Measurements from ENCODE around the gene PLGRKT. TPM values are rescaled to one million over a fixed set of nuclear protein-coding genes. Genes with fewer than 3 reads are reported as not detected.
"Not testable (repeated sequence)": the region's sequence is repeated elsewhere in the genome, so short reads cannot be mapped to it uniquely, and the experiment has no call there.

PLGRKT gene
- total RNA-seq, 1 donor from 2014 or later = 28.5 TPM

DNA sequence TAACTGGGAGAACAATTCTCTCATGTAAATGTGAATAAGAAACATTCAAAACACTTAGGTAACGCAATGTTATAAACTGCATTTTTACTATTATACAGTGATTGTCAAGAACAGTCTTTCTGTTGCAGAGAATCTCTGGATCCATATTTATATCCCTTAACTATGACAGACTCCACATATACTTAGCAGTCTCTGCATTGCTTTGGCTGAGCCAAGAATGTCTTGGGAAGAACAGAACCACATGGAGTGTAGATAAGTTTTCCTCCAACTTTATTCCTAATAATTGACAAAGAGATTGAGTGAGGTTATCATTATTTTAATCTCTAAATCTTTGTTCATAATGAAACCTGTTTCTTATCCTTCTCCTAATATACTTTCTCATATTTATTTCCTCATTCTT, 82.5 kb downstream of the PLGRKT start:
- DNase-seq (ENCODE audit: low read depth) = no peak
- H3K4me3 ChIP-seq (ENCODE audit: low read depth, low read length) = no peak overlapping the region
- TF ChIP-seq, protein P1, sequence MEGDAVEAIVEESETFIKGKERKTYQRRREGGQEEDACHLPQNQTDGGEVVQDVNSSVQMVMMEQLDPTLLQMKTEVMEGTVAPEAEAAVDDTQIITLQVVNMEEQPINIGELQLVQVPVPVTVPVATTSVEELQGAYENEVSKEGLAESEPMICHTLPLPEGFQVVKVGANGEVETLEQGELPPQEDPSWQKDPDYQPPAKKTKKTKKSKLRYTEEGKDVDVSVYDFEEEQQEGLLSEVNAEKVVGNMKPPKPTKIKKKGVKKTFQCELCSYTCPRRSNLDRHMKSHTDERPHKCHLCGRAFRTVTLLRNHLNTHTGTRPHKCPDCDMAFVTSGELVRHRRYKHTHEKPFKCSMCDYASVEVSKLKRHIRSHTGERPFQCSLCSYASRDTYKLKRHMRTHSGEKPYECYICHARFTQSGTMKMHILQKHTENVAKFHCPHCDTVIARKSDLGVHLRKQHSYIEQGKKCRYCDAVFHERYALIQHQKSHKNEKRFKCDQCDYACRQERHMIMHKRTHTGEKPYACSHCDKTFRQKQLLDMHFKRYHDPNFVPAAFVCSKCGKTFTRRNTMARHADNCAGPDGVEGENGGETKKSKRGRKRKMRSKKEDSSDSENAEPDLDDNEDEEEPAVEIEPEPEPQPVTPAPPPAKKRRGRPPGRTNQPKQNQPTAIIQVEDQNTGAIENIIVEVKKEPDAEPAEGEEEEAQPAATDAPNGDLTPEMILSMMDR (IDR thresholded peaks at IDR 0.05; ENCODE audit: insufficient read depth, low read length, poor library complexity, severe bottlenecking) = no peak
- H3K27me3 ChIP-seq (ENCODE audit: control insufficient read depth, insufficient read depth, low read length) = no peaks in the 10 kb centered on the region
- H3K36me3 ChIP-seq (ENCODE audit: control insufficient read depth, insufficient read depth, low read length) = no peaks in the 10 kb centered on the region

DNA sequence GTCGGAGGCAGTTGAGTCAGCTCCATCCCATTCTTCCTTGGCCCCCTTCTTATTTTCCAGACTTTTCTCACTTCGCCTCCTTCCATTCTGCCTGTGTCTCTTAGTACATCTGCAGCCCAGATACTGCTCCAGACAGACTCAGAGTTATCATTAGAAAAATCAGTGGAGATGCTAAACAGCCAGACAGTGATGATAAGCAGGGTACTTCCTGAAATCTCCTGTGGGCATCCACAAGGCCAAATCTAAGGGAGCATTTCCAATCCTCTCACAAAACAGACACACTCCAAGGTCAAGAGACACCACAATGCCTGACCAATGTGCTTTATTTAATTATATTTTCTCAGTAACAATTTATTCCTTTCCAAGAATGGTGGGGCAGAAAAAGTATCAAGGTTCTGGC, 83.5 kb downstream of the PLGRKT start:
- DNase-seq (ENCODE audit: low read depth) = no peak
- no peak overlapping the region for H3K4me3 ChIP-seq (ENCODE audit: low read depth, low read length)
- no peaks in the 10 kb centered on the region for H3K36me3 ChIP-seq (ENCODE audit: control insufficient read depth, insufficient read depth, low read length)
- TF ChIP-seq, protein P1 (IDR thresholded peaks at IDR 0.05; ENCODE audit: insufficient read depth, low read length, poor library complexity, severe bottlenecking) = no peak
- H3K27me3 ChIP-seq (ENCODE audit: control insufficient read depth, insufficient read depth, low read length) = no peaks in the 10 kb centered on the region

DNA sequence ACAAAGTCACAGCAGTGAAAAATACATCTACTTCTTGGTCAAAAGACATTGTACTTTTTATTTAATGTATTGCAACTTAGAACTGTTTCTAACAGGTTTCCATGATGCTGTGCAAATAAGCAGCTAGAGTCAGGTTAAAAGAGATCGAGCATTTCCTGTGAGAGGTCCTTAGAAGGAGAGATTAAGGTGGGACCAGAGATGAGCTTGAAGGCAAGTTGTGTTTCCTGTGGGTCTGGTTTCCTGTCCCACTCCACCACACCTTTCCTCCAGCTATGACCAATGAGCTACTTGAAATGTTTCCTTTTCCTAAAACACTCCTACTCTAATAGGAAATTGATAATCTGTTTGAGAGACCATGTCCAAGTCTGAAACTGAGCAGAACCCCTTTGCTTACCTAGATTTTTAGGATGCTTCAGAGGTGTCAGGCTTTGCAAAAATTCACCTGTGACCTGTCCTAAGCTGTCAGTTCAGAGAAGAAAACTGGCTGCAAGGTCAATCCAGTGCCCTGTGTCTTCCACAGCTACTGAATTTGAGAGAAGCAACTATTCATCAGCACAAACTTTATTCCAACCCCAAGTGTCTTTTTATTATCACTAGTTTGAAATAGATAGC, 85.0 kb downstream of the PLGRKT start:
- H3K36me3 ChIP-seq (ENCODE audit: control insufficient read depth, insufficient read depth, low read length) = no peaks in the 10 kb centered on the region
- H3K4me3 ChIP-seq (ENCODE audit: low read depth, low read length) = no peak overlapping the region
- TF ChIP-seq, protein P1 (IDR thresholded peaks at IDR 0.05; ENCODE audit: insufficient read depth, low read length, poor library complexity, severe bottlenecking) = no peak
- no peaks in the 10 kb centered on the region for H3K27me3 ChIP-seq (ENCODE audit: control insufficient read depth, insufficient read depth, low read length)
- DNase-seq (ENCODE audit: low read depth) = no peak

DNA sequence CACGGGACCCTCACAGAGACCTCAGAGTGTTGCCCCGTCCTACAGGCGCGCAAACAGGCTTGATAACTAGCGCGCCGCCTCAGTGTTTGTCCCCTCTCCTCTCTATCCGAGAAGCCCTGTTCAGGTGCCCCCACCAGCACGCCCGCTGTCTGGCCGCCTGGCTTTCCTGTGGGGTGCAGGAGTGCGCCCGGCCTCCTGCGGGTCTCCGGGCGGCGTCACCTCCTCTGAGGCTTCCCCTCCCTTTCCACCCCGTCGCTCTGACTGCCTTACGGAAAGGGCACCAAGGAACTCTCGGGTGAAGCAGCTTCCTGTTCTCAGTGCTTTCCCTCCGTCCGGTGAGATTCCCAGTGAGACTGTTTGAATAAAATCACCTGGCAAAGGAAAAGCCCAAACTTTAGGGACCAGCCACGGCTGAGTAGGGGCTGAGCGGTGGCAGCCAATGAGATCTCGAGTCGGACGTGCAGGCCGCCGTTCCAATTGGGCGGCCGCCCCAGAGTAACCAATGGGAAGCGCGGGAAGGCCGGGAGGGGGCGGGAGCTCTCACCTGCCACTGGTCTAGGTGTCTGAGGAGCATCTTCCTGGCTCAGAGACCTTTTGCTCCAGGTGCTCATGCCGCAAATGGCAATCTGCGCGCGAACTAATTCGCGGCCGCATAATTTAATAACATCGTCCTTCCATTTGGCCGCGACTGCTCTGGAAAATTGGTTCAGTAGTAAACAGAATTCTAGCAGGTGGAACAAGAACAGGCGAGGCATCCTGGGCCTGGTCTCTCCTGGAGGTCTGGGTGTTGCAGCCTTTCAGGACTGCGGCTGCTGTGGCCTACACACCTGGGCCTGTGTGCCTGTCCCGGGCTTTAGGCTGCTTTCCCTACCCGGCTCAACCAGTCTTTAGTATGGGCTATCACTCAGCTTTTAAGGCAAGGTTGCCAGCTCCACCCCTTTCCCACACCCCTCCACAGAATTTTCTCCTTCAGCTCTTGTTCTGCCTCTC, 98.4 kb downstream of the PLGRKT start, which contains the start of gene RLN1:
Gene RLN1 (minus strand): TSS at position 885 of the 990 bp plus-strand sequence. CDS start 130 bp downstream, at position 755.
- H3K36me3 ChIP-seq (ENCODE audit: control insufficient read depth, insufficient read depth, low read length); H3K4me3 ChIP-seq (ENCODE audit: low read depth, low read length); DNase-seq (ENCODE audit: low read depth); H3K27me3 ChIP-seq (ENCODE audit: control insufficient read depth, insufficient read depth, low read length): not testable (repeated sequence)

DNA sequence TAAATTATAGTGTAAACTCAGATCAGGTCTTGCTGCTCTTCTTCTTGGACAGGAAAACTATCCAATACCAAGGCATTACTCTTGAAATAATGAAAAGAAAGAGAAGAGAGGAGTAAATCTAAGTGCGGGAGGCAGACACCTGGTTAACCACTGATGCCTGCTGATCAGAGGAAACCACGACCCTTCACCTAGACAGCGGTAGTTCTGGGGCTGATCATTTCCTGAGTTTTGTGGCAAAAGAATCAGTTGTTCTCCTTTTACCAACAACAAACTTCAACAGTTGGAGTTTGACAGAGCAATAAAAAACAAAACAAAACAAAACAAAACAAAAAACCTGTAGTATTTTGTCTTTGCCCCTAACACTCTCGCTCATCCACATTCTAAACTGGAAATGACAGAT, 101.0 kb downstream of the PLGRKT start:
- no peak for DNase-seq (ENCODE audit: low read depth)
- H3K36me3 ChIP-seq (ENCODE audit: control insufficient read depth, insufficient read depth, low read length) = no peaks in the 10 kb centered on the region
- no peaks in the 10 kb centered on the region for H3K27me3 ChIP-seq (ENCODE audit: control insufficient read depth, insufficient read depth, low read length)
- no peak overlapping the region for H3K4me3 ChIP-seq (ENCODE audit: low read depth, low read length)
- TF ChIP-seq, protein P1 (IDR thresholded peaks at IDR 0.05; ENCODE audit: insufficient read depth, low read length, poor library complexity, severe bottlenecking) = no peak

DNA sequence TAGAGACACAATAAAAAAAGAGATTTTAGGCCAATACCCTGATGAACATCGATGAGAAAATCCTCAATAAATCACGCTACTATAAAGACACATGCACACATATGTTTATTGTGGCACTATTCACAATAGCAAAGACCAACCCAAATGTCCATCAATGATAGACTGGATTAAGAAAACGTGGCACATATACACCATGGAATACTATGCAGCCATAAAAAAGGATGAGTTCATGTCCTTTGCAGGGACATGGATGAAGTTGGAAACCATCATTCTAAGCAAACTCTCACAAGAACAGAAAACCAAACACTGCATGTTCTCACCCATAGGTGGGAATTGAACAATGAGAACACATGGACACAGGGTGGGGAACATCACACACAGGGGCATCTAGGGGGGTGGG, 106.4 kb downstream of the PLGRKT start:
- not testable (repeated sequence) for H3K4me3 ChIP-seq (ENCODE audit: low read depth, low read length); H3K36me3 ChIP-seq (ENCODE audit: control insufficient read depth, insufficient read depth, low read length); H3K27me3 ChIP-seq (ENCODE audit: control insufficient read depth, insufficient read depth, low read length); DNase-seq (ENCODE audit: low read depth)
